ENCODE data around the gene SSX4.
"Not testable (repeated sequence)": the region's sequence is repeated elsewhere in the genome, so short reads cannot be mapped to it uniquely, and the experiment has no call there.

SSX4 gene

DNA sequence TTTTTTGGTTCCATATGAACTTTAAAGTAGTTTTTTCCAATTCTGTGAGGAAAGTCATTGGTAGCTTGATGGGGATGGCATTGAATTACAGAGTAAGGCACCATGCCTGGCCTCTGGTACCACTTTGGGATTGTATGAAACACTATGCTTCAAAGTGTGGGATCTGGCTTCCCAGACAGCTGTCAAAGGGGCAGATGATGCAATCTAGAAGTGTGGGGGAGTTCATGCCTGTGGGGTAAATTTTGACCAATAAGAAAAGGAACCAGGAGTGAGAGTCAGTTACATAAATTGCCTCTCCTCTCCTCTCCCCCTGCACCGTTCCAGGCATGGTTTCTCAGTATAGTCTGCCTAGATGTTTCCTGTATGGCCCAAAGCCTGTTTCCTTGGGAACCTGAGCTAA lies 14.5 kb downstream of the SSX4 start:
- not testable (repeated sequence) for H3K27me3 ChIP-seq (ENCODE audit: low read depth, low read length); H3K4me3 ChIP-seq (ENCODE audit: low read length); H3K79me2 ChIP-seq (ENCODE audit: low read length); H3K9me3 ChIP-seq (ENCODE audit: insufficient read depth, low read length); H3K27ac ChIP-seq (ENCODE audit: low read length); H3K36me3 ChIP-seq (replicated peaks; ENCODE audit: low read depth, low read length); H2AFZ ChIP-seq (ENCODE audit: low read depth, low read length); H3K4me1 ChIP-seq (ENCODE audit: low read length); H3K4me2 ChIP-seq (ENCODE audit: low read length); H3K9ac ChIP-seq (ENCODE audit: low read length); H4K20me1 ChIP-seq (ENCODE audit: insufficient read depth, low read length)

DNA sequence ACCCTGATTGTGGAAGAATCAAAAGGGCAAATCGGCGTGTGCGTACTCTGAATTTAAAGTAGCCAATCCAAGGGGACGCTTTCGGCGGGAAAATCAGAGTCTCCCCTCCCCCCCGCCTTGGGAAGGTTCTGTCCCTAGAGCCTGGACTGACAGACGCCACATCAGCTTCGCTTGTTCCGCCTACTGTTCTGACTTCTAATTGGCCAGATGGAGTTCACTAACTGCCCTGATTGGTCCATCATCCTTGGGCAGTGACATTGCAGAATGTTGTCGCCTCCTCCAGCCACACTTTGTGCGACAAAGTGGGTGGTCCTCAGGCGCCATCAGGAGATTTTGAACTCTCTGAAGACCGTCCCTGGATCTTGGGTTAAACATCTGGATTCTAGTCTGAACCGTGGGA lies 28.5 kb downstream of the SSX4 start, which contains the start of gene SSX4B:
SSX4B (minus strand) TSS at position 101 of the 400 bp plus-strand sequence. CDS start 588 bp downstream, outside the sequence.
- H3K27me3 ChIP-seq (ENCODE audit: low read depth, low read length); H2AFZ ChIP-seq (ENCODE audit: low read depth, low read length); H3K4me3 ChIP-seq (ENCODE audit: low read length); H3K4me1 ChIP-seq (ENCODE audit: low read length); H4K20me1 ChIP-seq (ENCODE audit: insufficient read depth, low read length); H3K4me2 ChIP-seq (ENCODE audit: low read length); H3K36me3 ChIP-seq (replicated peaks; ENCODE audit: low read depth, low read length); H3K27ac ChIP-seq (ENCODE audit: low read length); H3K79me2 ChIP-seq (ENCODE audit: low read length); H3K9ac ChIP-seq (ENCODE audit: low read length); H3K9me3 ChIP-seq (ENCODE audit: insufficient read depth, low read length): not testable (repeated sequence)

DNA sequence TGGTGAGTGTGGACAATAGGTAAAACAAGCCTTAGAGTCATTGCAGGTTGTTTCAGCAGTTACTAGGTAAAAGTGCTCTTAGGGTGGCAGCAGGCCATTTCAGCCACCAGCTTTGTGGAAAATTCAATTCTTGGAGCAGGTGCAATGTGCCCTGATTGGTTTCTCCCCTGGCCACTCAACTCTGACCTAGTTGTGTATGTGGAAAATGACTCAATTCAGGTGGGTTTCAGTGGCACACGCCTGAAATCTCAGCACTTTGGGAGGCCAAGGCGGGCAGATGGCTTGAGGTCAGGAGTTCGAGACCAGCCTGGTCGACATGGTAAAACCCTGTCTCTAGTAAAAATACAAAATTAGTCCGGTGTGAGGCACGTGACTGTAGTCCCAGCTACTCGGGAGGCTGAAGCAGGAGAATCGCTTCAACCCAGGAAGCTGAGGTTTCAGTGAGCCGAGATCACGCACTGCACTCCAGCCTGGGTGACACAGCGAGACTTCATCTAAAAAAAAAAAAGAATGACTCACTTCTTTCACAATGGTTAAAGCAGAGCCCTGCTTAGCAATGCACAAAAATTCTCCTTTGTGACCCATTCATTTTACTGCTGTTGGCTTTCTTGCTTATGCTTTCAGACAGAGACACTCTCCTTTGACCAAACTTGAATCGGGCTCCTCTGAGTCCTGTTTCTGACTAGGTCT lies 43.8 kb downstream of the SSX4 start:
- H3K4me3 ChIP-seq (ENCODE audit: low read length) = not testable (repeated sequence)

DNA sequence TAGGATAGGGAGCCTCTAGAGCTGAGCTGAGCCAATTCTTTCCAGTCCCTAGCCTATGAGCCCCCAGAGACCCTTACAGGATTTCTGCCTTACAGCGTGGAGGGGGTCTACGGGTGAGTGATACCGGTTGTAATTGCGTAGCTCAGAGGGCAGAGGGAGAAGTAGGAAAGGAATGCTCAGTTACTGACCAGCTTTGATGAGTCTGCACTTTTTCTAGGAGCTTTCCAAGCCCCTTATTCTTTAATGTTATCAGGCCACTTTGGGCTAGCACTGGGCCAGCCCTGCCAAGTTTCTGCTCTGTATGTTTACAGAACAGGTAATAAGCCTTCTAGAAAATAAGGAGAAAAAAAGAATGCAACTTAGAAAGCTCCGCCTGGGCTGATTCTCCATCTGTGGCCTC lies 46.3 kb downstream of the SSX4 start:
- H2AFZ ChIP-seq (ENCODE audit: low read depth, low read length); H3K9ac ChIP-seq (ENCODE audit: low read length); H3K36me3 ChIP-seq (replicated peaks; ENCODE audit: low read depth, low read length); H3K4me2 ChIP-seq (ENCODE audit: low read length); H3K4me3 ChIP-seq (ENCODE audit: low read length); H3K4me1 ChIP-seq (ENCODE audit: low read length); H3K79me2 ChIP-seq (ENCODE audit: low read length); H3K27me3 ChIP-seq (ENCODE audit: low read depth, low read length); H4K20me1 ChIP-seq (ENCODE audit: insufficient read depth, low read length); H3K9me3 ChIP-seq (ENCODE audit: insufficient read depth, low read length); H3K27ac ChIP-seq (ENCODE audit: low read length): not testable (repeated sequence)

More for the DNA sequence above, 43.8 kb downstream of the SSX4 start:
- H3K9ac ChIP-seq (ENCODE audit: low read length); H3K36me3 ChIP-seq (replicated peaks; ENCODE audit: low read depth, low read length); H4K20me1 ChIP-seq (ENCODE audit: insufficient read depth, low read length); H3K79me2 ChIP-seq (ENCODE audit: low read length); H2AFZ ChIP-seq (ENCODE audit: low read depth, low read length); H3K9me3 ChIP-seq (ENCODE audit: insufficient read depth, low read length); H3K4me1 ChIP-seq (ENCODE audit: low read length); H3K4me2 ChIP-seq (ENCODE audit: low read length); H3K27me3 ChIP-seq (ENCODE audit: low read depth, low read length); H3K27ac ChIP-seq (ENCODE audit: low read length): not testable (repeated sequence)

DNA sequence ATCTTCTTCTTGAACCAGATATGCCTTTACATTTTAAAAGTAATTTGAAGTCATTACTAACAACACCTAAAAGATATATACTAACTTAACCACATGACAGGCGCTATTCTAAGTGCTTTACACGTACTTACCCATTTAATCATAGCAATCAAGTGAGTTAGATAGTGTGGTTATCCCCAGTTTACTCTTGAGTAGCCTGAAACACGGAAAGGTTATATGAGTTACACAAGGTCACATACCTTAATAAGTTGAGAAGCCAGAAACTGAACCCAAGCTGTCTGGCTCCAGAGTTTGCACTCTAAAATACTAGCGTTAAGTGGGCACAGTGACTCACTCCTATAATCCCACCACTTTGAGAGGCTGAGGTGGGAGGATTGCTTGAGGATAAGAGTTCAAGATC lies 46.8 kb downstream of the SSX4 start:
- H3K4me3 ChIP-seq (ENCODE audit: low read length); H3K27ac ChIP-seq (ENCODE audit: low read length); H3K36me3 ChIP-seq (replicated peaks; ENCODE audit: low read depth, low read length); H3K4me2 ChIP-seq (ENCODE audit: low read length); H3K79me2 ChIP-seq (ENCODE audit: low read length); H4K20me1 ChIP-seq (ENCODE audit: insufficient read depth, low read length); H3K9me3 ChIP-seq (ENCODE audit: insufficient read depth, low read length); H3K9ac ChIP-seq (ENCODE audit: low read length); H3K27me3 ChIP-seq (ENCODE audit: low read depth, low read length); H2AFZ ChIP-seq (ENCODE audit: low read depth, low read length); H3K4me1 ChIP-seq (ENCODE audit: low read length): not testable (repeated sequence)

DNA sequence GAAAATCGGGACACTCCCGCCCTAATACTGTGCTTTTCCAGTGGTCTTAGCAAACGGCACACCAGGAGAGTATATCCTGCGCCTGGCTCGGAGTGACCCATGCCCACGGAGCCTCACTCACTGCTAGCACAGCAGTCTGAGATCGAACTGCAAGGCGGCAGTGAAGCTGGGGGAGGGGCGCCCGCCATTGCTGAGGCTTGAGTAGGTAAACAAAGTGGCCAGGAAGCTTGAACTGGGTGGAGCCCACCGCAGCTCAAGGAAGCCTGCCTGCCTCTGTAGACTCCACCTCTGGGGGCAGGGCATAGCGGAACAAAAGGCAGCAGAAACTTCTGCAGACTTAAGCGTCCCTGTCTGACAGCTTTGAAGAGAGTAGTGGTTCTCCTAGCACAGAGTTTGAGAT lies 50.4 kb downstream of the SSX4 start:
- H2AFZ ChIP-seq (ENCODE audit: low read depth, low read length); H3K4me3 ChIP-seq (ENCODE audit: low read length); H3K9me3 ChIP-seq (ENCODE audit: insufficient read depth, low read length); H3K27me3 ChIP-seq (ENCODE audit: low read depth, low read length); H3K79me2 ChIP-seq (ENCODE audit: low read length); H3K27ac ChIP-seq (ENCODE audit: low read length); H3K4me2 ChIP-seq (ENCODE audit: low read length); H3K9ac ChIP-seq (ENCODE audit: low read length); H3K36me3 ChIP-seq (replicated peaks; ENCODE audit: low read depth, low read length); H4K20me1 ChIP-seq (ENCODE audit: insufficient read depth, low read length); H3K4me1 ChIP-seq (ENCODE audit: low read length): not testable (repeated sequence)

All from OCI-LY3 (cell line).